ENCODE results near the gene P2RX3. TPM values are rescaled to one million over a fixed set of nuclear protein-coding genes. Genes with fewer than 3 reads are reported as not detected.

Gene P2RX3
- total RNA-seq, 1 donor from 2014 or later: not detected

GRCh38 chr11:57321388-57322255, 16.5 kb upstream of the P2RX3 start:
- H3K9me3 Mint-ChIP-seq (ENCODE audit: low read depth): no peaks in the 10 kb centered on the region
- no peak for DNase-seq (ENCODE audit: low spot score, unreplicated experiment)
- TF ChIP-seq, protein P1, sequence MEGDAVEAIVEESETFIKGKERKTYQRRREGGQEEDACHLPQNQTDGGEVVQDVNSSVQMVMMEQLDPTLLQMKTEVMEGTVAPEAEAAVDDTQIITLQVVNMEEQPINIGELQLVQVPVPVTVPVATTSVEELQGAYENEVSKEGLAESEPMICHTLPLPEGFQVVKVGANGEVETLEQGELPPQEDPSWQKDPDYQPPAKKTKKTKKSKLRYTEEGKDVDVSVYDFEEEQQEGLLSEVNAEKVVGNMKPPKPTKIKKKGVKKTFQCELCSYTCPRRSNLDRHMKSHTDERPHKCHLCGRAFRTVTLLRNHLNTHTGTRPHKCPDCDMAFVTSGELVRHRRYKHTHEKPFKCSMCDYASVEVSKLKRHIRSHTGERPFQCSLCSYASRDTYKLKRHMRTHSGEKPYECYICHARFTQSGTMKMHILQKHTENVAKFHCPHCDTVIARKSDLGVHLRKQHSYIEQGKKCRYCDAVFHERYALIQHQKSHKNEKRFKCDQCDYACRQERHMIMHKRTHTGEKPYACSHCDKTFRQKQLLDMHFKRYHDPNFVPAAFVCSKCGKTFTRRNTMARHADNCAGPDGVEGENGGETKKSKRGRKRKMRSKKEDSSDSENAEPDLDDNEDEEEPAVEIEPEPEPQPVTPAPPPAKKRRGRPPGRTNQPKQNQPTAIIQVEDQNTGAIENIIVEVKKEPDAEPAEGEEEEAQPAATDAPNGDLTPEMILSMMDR (IDR thresholded peaks at IDR 0.05; ENCODE audit: unreplicated experiment): no peak
- no peaks in the 10 kb centered on the region for H3K27me3 Mint-ChIP-seq
- peaks cover 48% of the 10 kb centered on the region for H3K4me1 Mint-ChIP-seq (ENCODE audit: low read depth)
- peaks cover 19% of the 10 kb centered on the region for H3K36me3 Mint-ChIP-seq (ENCODE audit: insufficient read depth)
- H3K4me3 Mint-ChIP-seq (ENCODE audit: low read depth): peak overlapping the region; percentile 90
- peak overlapping the region; percentile 91 for H3K27ac Mint-ChIP-seq

GRCh38 chr11:57322256-57323166, 15.6 kb upstream of the P2RX3 start:
- Mint-ChIP-seq H3K9me3 (ENCODE audit: low read depth) (no peaks in the 10 kb centered on the region), H3K27ac (peak overlapping the region; percentile 91), H3K36me3 (ENCODE audit: insufficient read depth) (peaks cover 26% of the 10 kb centered on the region), H3K4me3 (ENCODE audit: low read depth) (peak overlapping the region; percentile 90), H3K4me1 (ENCODE audit: low read depth) (peaks cover 50% of the 10 kb centered on the region), H3K27me3 (no peaks in the 10 kb centered on the region)
- TF ChIP-seq, protein P1 (IDR thresholded peaks at IDR 0.05; ENCODE audit: unreplicated experiment): no peak
- DNase-seq (ENCODE audit: low spot score, unreplicated experiment): no peak

- Mint-ChIP-seq H3K27me3 (no peaks in the 10 kb centered on the region), H3K27ac (peak overlapping the region; percentile 96), H3K4me1 (ENCODE audit: low read depth) (peaks cover 47% of the 10 kb centered on the region), H3K4me3 (ENCODE audit: low read depth) (peak overlapping the region; percentile 90), H3K9me3 (ENCODE audit: low read depth) (no peaks in the 10 kb centered on the region), H3K36me3 (ENCODE audit: insufficient read depth) (peaks cover 26% of the 10 kb centered on the region)
- DNase-seq (ENCODE audit: low spot score, unreplicated experiment): no peak
- TF ChIP-seq, protein P1 (IDR thresholded peaks at IDR 0.05; ENCODE audit: unreplicated experiment): no peak
Measured at GRCh38 chr11:57323167-57323854, 14.8 kb upstream of the P2RX3 start.

GRCh38 chr11:57323855-57324153, 14.3 kb upstream of the P2RX3 start:
- Mint-ChIP-seq H3K4me1 (ENCODE audit: low read depth) (peaks cover 47% of the 10 kb centered on the region), H3K27me3 (no peaks in the 10 kb centered on the region), H3K27ac (peak overlapping the region; percentile 96), H3K9me3 (ENCODE audit: low read depth) (no peaks in the 10 kb centered on the region), H3K4me3 (ENCODE audit: low read depth) (peak overlapping the region; percentile 90), H3K36me3 (ENCODE audit: insufficient read depth) (peaks cover 29% of the 10 kb centered on the region)
- TF ChIP-seq, protein P1 (IDR thresholded peaks at IDR 0.05; ENCODE audit: unreplicated experiment): no peak
- no peak for DNase-seq (ENCODE audit: low spot score, unreplicated experiment)
